Measurements from ENCODE around the gene PAF1.

GRCh38 chr19:39390751-39391437, at the start of gene PAF1, which contains the start of gene MED29:
- TF ChIP-seq, protein P1, sequence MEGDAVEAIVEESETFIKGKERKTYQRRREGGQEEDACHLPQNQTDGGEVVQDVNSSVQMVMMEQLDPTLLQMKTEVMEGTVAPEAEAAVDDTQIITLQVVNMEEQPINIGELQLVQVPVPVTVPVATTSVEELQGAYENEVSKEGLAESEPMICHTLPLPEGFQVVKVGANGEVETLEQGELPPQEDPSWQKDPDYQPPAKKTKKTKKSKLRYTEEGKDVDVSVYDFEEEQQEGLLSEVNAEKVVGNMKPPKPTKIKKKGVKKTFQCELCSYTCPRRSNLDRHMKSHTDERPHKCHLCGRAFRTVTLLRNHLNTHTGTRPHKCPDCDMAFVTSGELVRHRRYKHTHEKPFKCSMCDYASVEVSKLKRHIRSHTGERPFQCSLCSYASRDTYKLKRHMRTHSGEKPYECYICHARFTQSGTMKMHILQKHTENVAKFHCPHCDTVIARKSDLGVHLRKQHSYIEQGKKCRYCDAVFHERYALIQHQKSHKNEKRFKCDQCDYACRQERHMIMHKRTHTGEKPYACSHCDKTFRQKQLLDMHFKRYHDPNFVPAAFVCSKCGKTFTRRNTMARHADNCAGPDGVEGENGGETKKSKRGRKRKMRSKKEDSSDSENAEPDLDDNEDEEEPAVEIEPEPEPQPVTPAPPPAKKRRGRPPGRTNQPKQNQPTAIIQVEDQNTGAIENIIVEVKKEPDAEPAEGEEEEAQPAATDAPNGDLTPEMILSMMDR (IDR thresholded peaks at IDR 0.05) = peak; percentile 12 to 29 (median 18)
- TF ChIP-seq POLR2A (IDR thresholded peaks at IDR 0.05) (peak; percentile 59), POLR2AphosphoS5 (IDR thresholded peaks at IDR 0.05) (peak; percentile 94 to 98 (median 96))

Data from breast epithelium (tissue), 3 donors.